ENCODE results near the gene DSC2.
"Not testable (repeated sequence)": the region's sequence is repeated elsewhere in the genome, so short reads cannot be mapped to it uniquely, and the experiment has no call there.

DSC2 gene

GRCh38 chr18:31042084-31042405, 60.2 kb downstream of the DSC2 start:
- no peak for DNase-seq

- DNase-seq = peak; percentile 84
These were observed 60.7 kb downstream of the DSC2 start for GRCh38 chr18:31041271-31042083.

DNA sequence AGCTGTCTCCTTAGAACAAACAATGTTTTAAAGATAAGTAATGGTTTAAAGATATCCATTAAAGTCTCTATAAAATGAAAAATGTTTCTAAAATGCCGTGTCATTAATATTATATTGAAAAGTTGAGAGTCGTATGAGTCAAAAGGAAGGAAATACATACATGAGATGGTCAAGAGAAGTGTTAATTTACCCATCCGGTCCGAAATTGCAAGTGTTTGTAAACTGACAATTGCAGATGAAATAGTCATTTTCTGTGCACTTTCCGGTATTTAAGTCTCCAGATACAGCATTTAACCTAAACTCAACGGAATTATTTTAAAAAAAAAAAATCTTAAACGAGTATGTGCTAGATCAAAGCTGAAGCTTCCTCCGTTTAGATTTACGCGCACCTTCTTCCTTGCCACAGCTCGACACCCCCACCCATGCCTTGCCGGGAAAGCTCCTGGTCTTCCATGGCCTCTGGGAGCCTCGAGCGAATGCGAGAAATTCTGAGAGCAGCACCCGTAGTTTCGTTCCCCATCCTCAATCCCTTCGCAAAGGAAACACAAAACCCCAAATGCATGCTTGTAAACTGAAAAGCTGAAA, 61.4 kb downstream of the DSC2 start:
- DNase-seq = peak; percentile 84

GRCh38 chr18:31039426-31039825, 62.8 kb downstream of the DSC2 start:
- peak; percentile 12 for DNase-seq

- not testable (repeated sequence) for DNase-seq
These were observed 64.5 kb downstream of the DSC2 start for GRCh38 chr18:31037686-31038085.

DNA sequence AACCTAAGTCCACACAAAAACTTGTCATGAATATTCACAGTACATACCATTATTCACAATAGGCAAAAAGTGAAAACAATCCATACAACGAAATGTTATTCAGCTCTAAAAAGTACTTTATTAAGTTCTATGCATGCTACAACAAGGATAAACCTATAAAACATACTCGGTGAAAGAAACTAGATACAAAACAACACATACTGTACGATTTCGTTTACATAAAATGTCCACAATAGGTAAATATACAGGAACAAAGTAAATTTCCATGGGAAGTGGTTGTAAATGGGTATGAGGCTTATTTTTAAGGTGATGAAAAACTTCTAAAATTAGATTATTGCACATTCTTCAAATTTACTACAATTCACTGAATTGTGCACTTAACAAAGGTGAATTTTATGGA, 67.7 kb downstream of the DSC2 start:
- no peak for DNase-seq

DNA sequence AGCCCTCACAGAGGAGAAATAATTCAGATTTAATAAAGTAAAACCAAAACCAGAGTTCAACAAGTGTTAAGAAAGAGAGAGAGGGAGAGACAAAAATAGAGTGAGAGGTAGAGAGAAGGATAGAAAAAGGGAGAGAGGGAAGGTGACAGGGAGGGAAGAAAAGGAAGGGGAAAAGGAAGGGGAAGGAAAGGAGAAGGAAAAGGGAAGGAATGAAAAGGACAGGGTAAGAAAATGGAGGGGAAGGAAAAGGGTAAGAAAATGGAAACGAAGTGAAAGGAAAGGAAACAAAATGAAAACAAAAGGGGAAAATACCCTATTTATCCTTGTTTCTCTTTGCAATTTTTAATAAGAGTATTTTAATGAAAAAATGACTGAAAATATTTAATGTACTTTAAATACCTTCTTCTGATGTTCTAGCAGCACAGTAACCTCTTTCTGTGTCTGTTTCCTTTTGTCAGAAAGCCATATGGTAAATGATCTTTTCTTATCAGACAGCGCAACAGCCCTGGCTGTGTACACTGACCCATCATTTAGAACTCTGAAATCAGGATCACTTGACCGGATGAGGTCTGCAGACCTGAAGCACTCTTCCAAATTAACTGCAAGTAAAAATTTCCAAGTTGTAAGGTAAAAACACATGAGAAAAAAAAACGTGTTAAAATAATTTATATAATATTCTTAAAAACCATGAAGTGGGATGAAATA, 71.5 kb downstream of the DSC2 start:
- no peak for DNase-seq

- no peak for DNase-seq
These were observed 86.3 kb downstream of the DSC2 start for GRCh38 chr18:31015715-31016434.

- DNase-seq = not testable (repeated sequence)
These were observed 90.8 kb downstream of the DSC2 start for GRCh38 chr18:31011455-31011854.

DNA sequence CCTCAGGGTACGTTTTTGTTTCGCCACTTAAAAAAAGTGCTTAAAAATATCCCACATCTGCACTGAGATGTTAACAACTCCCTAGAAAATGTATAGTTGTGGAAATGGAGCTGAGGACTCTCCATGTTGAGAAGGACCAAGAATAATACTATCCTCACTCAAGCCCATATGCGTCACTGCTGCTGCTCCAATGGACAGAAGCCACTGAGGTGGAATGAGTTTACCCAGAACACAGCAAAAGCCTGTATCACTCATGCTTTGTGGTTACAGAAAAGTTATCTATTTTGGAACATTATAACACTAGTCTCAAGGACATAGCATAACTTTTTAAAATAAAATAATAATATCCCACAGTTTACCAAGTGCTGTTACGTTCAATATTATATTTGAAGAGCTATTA, 91.6 kb downstream of the DSC2 start:
- DNase-seq = no peak
